GM12891 (cell line): Measurements from ENCODE around the gene SMIM21.

Experiments
- POLR2A ChIP-seq: IDR thresholded peaks from 2 replicates; pipeline ENCODE4 v1.6.1; 2011; ENCODE audit warnings: low read depth, low read length, control low read depth
- POLR2AphosphoS5 ChIP-seq: IDR thresholded peaks from 2 replicates; pipeline ENCODE4 v1.6.1; 2011; ENCODE audit warnings: low read depth, low read length, control low read depth
- POU2F2 ChIP-seq: IDR thresholded peaks from 2 replicates; pipeline ENCODE4 v1.6.1; 2011; ENCODE audit warnings: low read depth, mild to moderate bottlenecking, control low read depth, low read length, moderate library complexity
- SPI1 ChIP-seq: IDR thresholded peaks from 2 replicates; pipeline ENCODE4 v1.6.1; 2011; ENCODE audit warnings: low read depth, low read length, control low read depth
- TAF1 ChIP-seq: IDR thresholded peaks from 2 replicates; pipeline ENCODE4 v1.6.1; 2011; ENCODE audit warnings: low read depth, low read length, control low read depth

DNA sequence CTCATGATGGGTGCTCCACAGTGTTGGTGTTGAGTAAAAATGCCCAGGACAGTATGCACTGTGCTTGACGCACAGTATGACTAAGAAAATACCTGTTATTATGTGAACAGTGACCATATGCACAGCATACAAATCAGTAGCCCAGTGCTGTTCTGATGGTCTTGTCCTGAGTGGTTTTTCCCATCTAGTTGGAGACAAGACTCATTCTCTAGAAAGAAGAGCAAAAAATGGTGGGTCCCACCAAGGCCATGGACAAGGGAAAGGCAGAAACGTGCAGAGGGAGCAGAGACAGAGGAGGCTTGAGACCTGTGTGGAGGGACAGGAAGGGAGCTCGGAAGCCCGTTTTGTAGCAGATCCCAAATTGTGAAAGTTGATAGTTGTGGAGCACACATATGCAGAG lies 987 bp upstream of the SMIM21 start:
- TF ChIP-seq POLR2A (no peak), TAF1 (no peak), POLR2AphosphoS5 (no peak), POU2F2 (no peak), SPI1 (no peak)
